DND-41 (cell line): ENCODE results near the gene AGMO.

Experiments used
- ATAC-seq: fragments of 200-7000 bp; cut with Tn5 transposase; 3 replicates; pipeline ENCODE4 v1.9.1; 2021; ENCODE audit warnings: low read depth; ENCODE audit not compliant: insufficient read depth
- DNase-seq: peaks from one replicate; pipeline ENCODE4 v3.0.0-alpha.2; 2020
- H2AFZ ChIP-seq: 2 replicates; pipeline ENCODE4 v1.6.0; 2012; ENCODE audit warnings: low read depth, low read length
- H3K27ac ChIP-seq: 2 replicates; pipeline ENCODE4 v1.5.1; 2012; ENCODE audit warnings: low read length, inconsistent platforms
- H3K27me3 ChIP-seq: fragments of 200-600 bp; sonication (generic); 2 replicates; pipeline ENCODE4 v1.6.0; 2012; ENCODE audit warnings: low read length, mild to moderate bottlenecking, inconsistent platforms; ENCODE audit not compliant: insufficient read depth, poor library complexity
- H3K36me3 ChIP-seq: 2 replicates; pipeline ENCODE4 v1.5.1; 2012; ENCODE audit warnings: low read length, inconsistent platforms; ENCODE audit not compliant: insufficient read depth
- H3K4me1 ChIP-seq: 2 replicates; pipeline ENCODE4 v1.5.1; 2012; ENCODE audit warnings: mild to moderate bottlenecking, low read length; ENCODE audit not compliant: insufficient read depth
- H3K4me2 ChIP-seq: 2 replicates; pipeline ENCODE4 v1.6.0; 2012; ENCODE audit warnings: mild to moderate bottlenecking, moderate library complexity, low read length, inconsistent platforms; ENCODE audit not compliant: insufficient read depth
- H3K4me3 ChIP-seq, 2 experiments: fragments of 200-600 bp in 1 of 2; shearing (Covaris generic) in 1 of 2; 2 replicates each; pipeline ENCODE4 v1.5.1; 2012 to 2016; ENCODE audit warnings: inconsistent platforms in 2 of 2, low read length in 2 of 2, mild to moderate bottlenecking in 2 of 2, low read depth in 1 of 2, moderate library complexity in 1 of 2
- H3K79me2 ChIP-seq: 2 replicates; pipeline ENCODE4 v1.6.0; 2012; ENCODE audit warnings: low read length, inconsistent platforms; ENCODE audit not compliant: insufficient read depth
- H3K9ac ChIP-seq: 2 replicates; pipeline ENCODE4 v1.6.0; 2012; ENCODE audit warnings: low read depth, mild to moderate bottlenecking, inconsistent platforms, low read length, moderate library complexity
- H3K9me3 ChIP-seq: 2 replicates; pipeline ENCODE4 v1.5.1; 2012; ENCODE audit warnings: low read length, moderate library complexity, mild to moderate bottlenecking, inconsistent platforms; ENCODE audit not compliant: insufficient read depth, severe bottlenecking
- H4K20me1 ChIP-seq: 2 replicates; pipeline ENCODE4 v1.6.0; 2012; ENCODE audit warnings: low read length; ENCODE audit not compliant: insufficient read depth
- EZH2 ChIP-seq: IDR thresholded peaks from 3 replicates; pipeline ENCODE4 v1.6.1; 2012; ENCODE audit warnings: borderline replicate concordance, low read depth, mild to moderate bottlenecking, moderate library complexity, low read length, inconsistent platforms; ENCODE audit not compliant: severe bottlenecking
- TF ChIP-seq, protein P1 (sequence below): IDR thresholded peaks from 2 replicates; pipeline ENCODE4 v1.5.1; 2012; ENCODE audit warnings: borderline replicate concordance, low read length, moderate library complexity, mild to moderate bottlenecking; ENCODE audit not compliant: poor library complexity, severe bottlenecking; ENCODE audit errors: extremely low read depth

Gene AGMO

DNA sequence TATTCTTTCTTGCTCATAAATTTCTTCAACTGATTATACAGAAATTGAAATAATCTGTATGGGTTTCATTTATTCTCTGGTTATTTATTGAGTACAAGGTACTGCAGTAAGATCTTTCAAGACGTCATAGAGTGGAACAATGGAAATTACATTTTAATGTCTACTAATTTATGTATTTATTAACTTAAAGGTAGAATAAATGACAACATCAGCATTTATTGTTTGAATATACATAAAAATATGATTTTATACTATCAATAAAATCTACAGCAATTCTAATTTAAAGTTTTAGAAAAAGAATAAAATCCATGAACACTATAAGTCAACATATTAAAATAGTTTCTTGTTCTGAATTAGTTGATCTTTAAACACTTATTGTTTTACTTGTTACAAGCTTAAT is 158.5 kb downstream of the AGMO start:
- Histone ChIP-seq H3K27ac (no peak overlapping the region), H3K79me2 (no peaks in the 10 kb centered on the region), H3K4me1 (no peaks in the 10 kb centered on the region), H3K36me3 (no peaks in the 10 kb centered on the region), H3K27me3 (no peaks in the 10 kb centered on the region), H3K4me2 (no peak overlapping the region), H3K9me3 (no peaks in the 10 kb centered on the region), H4K20me1 (no peaks in the 10 kb centered on the region), H3K4me3 (no peak overlapping the region), H3K9ac (no peak overlapping the region), H2AFZ (no peak overlapping the region)
- no peak for ATAC-seq
- no peak for DNase-seq
- TF ChIP-seq, protein P1, sequence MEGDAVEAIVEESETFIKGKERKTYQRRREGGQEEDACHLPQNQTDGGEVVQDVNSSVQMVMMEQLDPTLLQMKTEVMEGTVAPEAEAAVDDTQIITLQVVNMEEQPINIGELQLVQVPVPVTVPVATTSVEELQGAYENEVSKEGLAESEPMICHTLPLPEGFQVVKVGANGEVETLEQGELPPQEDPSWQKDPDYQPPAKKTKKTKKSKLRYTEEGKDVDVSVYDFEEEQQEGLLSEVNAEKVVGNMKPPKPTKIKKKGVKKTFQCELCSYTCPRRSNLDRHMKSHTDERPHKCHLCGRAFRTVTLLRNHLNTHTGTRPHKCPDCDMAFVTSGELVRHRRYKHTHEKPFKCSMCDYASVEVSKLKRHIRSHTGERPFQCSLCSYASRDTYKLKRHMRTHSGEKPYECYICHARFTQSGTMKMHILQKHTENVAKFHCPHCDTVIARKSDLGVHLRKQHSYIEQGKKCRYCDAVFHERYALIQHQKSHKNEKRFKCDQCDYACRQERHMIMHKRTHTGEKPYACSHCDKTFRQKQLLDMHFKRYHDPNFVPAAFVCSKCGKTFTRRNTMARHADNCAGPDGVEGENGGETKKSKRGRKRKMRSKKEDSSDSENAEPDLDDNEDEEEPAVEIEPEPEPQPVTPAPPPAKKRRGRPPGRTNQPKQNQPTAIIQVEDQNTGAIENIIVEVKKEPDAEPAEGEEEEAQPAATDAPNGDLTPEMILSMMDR: no peak
- no peak for TF ChIP-seq EZH2

DNA sequence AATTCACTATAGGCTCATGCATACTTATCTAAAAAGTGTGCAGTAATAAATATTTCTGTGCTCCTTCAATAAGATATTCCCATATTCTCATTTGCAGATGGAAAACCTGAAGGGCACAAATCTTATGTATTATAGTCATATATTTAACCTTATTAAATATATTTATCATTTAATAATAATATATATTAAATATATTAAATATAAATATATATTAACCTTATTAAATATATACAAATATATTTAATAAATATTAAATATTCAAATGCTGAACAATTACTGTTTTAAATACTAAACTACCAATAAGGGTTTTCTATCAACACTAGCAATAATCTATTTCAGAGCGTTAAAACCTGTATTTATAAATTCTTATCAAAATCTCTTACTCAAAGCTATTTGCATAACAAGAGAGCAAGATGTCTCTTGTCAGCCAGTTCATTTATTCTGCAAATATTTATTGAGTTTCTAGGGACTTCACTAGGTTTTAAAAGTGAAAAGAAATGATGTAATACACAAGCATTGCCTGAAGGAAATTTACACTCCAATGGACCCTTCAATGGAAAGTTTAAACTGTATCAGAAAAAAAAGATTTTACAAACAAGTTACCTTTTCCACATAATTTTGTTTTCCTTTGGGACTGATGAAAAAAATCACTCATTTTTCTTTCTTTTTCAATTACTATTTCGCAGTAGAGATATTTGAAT is 159.2 kb downstream of the AGMO start:
- no peaks in the 10 kb centered on the region for H3K4me1 ChIP-seq
- H3K36me3 ChIP-seq: no peaks in the 10 kb centered on the region
- no peak overlapping the region for H3K4me3 ChIP-seq
- no peaks in the 10 kb centered on the region for H3K79me2 ChIP-seq
- no peaks in the 10 kb centered on the region for H4K20me1 ChIP-seq
- no peaks in the 10 kb centered on the region for H3K9me3 ChIP-seq
- no peak for TF ChIP-seq EZH2
- TF ChIP-seq, protein P1: no peak
- H3K4me2 ChIP-seq: no peak overlapping the region
- ATAC-seq (no peak), DNase-seq (no peak)
- H3K27ac ChIP-seq: no peak overlapping the region
- no peaks in the 10 kb centered on the region for H3K27me3 ChIP-seq
- H3K9ac ChIP-seq: no peak overlapping the region
- H2AFZ ChIP-seq: no peak overlapping the region

DNA sequence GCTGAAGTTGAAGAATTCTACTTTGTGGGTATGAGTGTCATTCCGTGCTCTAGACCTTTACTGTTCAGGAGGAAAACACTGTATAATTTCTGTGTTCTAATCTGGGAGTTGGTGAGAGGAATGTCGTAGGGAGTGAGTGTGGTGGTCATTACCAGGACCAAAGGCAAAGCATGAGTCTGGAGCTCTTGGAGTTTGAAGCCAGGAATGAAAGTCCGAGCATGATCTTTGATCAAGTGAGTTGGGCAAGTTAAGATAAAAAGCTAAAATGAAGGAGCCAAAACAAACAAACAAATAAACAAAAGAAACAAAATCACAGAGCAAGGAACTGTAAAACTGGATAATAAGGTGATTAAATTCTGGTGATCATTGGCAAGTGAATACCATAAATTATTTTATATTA is 161.4 kb downstream of the AGMO start:
- H3K79me2 ChIP-seq: no peaks in the 10 kb centered on the region
- H3K27me3 ChIP-seq: no peaks in the 10 kb centered on the region
- TF ChIP-seq, protein P1: no peak
- TF ChIP-seq EZH2: no peak
- H3K4me2 ChIP-seq: no peak overlapping the region
- DNase-seq (no peak), ATAC-seq (no peak)
- H3K9me3 ChIP-seq: no peaks in the 10 kb centered on the region
- no peak overlapping the region for H3K9ac ChIP-seq
- H3K4me1 ChIP-seq: no peaks in the 10 kb centered on the region
- no peak overlapping the region for H3K4me3 ChIP-seq
- H3K27ac ChIP-seq: no peak overlapping the region
- no peaks in the 10 kb centered on the region for H3K36me3 ChIP-seq
- no peak overlapping the region for H2AFZ ChIP-seq
- no peaks in the 10 kb centered on the region for H4K20me1 ChIP-seq

DNA sequence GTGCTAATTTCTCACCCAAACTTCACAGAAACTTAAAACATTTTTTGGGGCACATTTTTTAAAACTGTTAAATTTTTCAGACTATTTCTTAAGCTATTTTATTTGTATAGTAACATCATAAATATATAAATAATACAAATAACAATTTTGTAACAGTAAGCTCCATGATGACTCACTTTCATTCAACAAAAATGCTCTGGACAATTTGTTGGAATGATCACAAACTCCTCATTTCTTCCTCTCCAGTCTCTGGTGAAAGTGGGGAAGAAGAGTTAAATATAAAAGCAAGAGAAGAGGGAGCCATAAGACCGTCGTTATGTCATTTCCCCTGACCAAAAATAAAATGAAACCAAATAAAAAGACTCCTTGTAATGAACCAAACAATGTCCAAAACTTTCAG is 162.4 kb downstream of the AGMO start:
- ATAC-seq (no peak), DNase-seq (no peak)
- H3K79me2 ChIP-seq: no peaks in the 10 kb centered on the region
- H3K4me3 ChIP-seq: no peak overlapping the region
- H3K4me2 ChIP-seq: no peak overlapping the region
- H3K9me3 ChIP-seq: no peaks in the 10 kb centered on the region
- H3K27ac ChIP-seq: no peak overlapping the region
- no peaks in the 10 kb centered on the region for H3K36me3 ChIP-seq
- H3K4me1 ChIP-seq: no peaks in the 10 kb centered on the region
- H2AFZ ChIP-seq: no peak overlapping the region
- TF ChIP-seq, protein P1: no peak
- TF ChIP-seq EZH2: no peak
- H3K9ac ChIP-seq: no peak overlapping the region
- no peaks in the 10 kb centered on the region for H4K20me1 ChIP-seq
- H3K27me3 ChIP-seq: no peaks in the 10 kb centered on the region
